Activated CD4-positive, alpha-beta memory T cell treated with anti-CD3 and anti-CD28 coated beads, Interleukin-2, amount 10 ng/mL, durations not matched to agents 7 days and 5 days (primary cell): ENCODE data around the gene CRYGS. TPM values are rescaled to one million over a fixed set of nuclear protein-coding genes. Genes with fewer than 3 reads are reported as not detected.
"Not testable (repeated sequence)": the region's sequence is repeated elsewhere in the genome, so short reads cannot be mapped to it uniquely, and the experiment has no call there.

Source experiments
- CTCF ChIA-PET: fragments of 350-600 bp; sonication (Branson Sonifier 250); formaldehyde crosslinking; loops from one replicate; lab custom pipeline; 2021; ENCODE audit warnings: antibody characterized with exemption, inconsistent platforms; lab: Charles Lee
- POLR2A ChIA-PET: fragments of 350-600 bp; sonication (Branson Sonifier 250); formaldehyde crosslinking; loops from one replicate; lab custom pipeline; 2021; ENCODE audit warnings: antibody characterized with exemption; lab: Charles Lee
- DNase-seq: peaks from one replicate; pipeline ENCODE4 v3.0.0-alpha.2; 2020
- H3K27ac Mint-ChIP-seq: one replicate; pipeline ENCODE4 v1.8.0; 2021; ENCODE audit warnings: mild to moderate bottlenecking, mixed read lengths
- H3K27me3 Mint-ChIP-seq: one replicate; pipeline ENCODE4 v1.8.0; 2021; ENCODE audit warnings: mixed read lengths
- H3K36me3 Mint-ChIP-seq: one replicate; pipeline ENCODE4 v1.8.0; 2021; ENCODE audit warnings: low read depth, mixed read lengths
- H3K4me1 Mint-ChIP-seq: one replicate; pipeline ENCODE4 v1.8.0; 2021; ENCODE audit warnings: mixed read lengths
- H3K4me3 Mint-ChIP-seq: one replicate; pipeline ENCODE4 v1.8.0; 2021; ENCODE audit warnings: mild to moderate bottlenecking, mixed read lengths
- H3K9me3 Mint-ChIP-seq: one replicate; pipeline ENCODE4 v1.8.0; 2021; ENCODE audit warnings: mixed read lengths
- total RNA-seq, 2 experiments: library from RNA; stranded (reverse); gene quantifications; one replicate each; pipeline ENCODE4 v1.2.3, GENCODE V29; 2021

CRYGS gene
- 1 to 10 TPM; 4.1 to 4.8 TPM for total RNA-seq

GRCh38 chr3:186544281-186544680 lies at the start of gene CRYGS:
TSS of gene CRYGS (minus strand) at chr3:186544380. CDS start at chr3:186544326, 54 bp downstream.
- CTCF ChIA-PET, result interaction anchor here (1.2 kb wide), 1 partner anchor 285 kb away, joined by 5 read pairs; no protein-coding TSS in a partner anchor
- H3K27ac Mint-ChIP-seq, result no peak within 1 kb of the TSS
- POLR2A ChIA-PET, result no interaction called here
- no peaks in the 10 kb centered on the region for H3K9me3 Mint-ChIP-seq
- no peak within 1 kb of the TSS for H3K4me3 Mint-ChIP-seq
- H3K27me3 Mint-ChIP-seq, result no peaks in the 10 kb centered on the region
- no peak for DNase-seq
- peaks cover 12% of the 10 kb centered on the region for H3K4me1 Mint-ChIP-seq
- peaks cover 9% of the 10 kb centered on the region for H3K36me3 Mint-ChIP-seq

GRCh38 chr3:186593862-186594261 lies 49.7 kb upstream of the CRYGS start:
- peaks cover 5% of the 10 kb centered on the region for H3K27me3 Mint-ChIP-seq
- DNase-seq, result no peak
- CTCF ChIA-PET, result interaction anchor here (5.3 kb wide), 1 partner anchor 22 kb away, joined by 38 read pairs; no protein-coding TSS in a partner anchor

GRCh38 chr3:186592682-186593081 lies 48.5 kb upstream of the CRYGS start:
- H3K4me1 Mint-ChIP-seq, result peaks cover 24% of the 10 kb centered on the region
- ChIA-PET POLR2A (no interaction called here), CTCF (interaction anchor here (5.3 kb wide), 1 partner anchor 23 kb away, joined by 38 read pairs; no protein-coding TSS in a partner anchor)
- no peaks in the 10 kb centered on the region for H3K9me3 Mint-ChIP-seq
- DNase-seq, result no peak
- H3K36me3 Mint-ChIP-seq, result no peaks in the 10 kb centered on the region
- peaks cover 2% of the 10 kb centered on the region for H3K27me3 Mint-ChIP-seq
- no peak overlapping the region for H3K27ac Mint-ChIP-seq
- H3K4me3 Mint-ChIP-seq, result no peak overlapping the region

More at GRCh38 chr3:186593862-186594261, 49.7 kb upstream of the CRYGS start:
- no peak overlapping the region for H3K27ac Mint-ChIP-seq
- H3K4me1 Mint-ChIP-seq, result peaks cover 17% of the 10 kb centered on the region
- no peak overlapping the region for H3K4me3 Mint-ChIP-seq
- POLR2A ChIA-PET, result no interaction called here
- no peaks in the 10 kb centered on the region for H3K9me3 Mint-ChIP-seq
- H3K36me3 Mint-ChIP-seq, result no peaks in the 10 kb centered on the region

GRCh38 chr3:186590580-186591295 lies 46.6 kb upstream of the CRYGS start:
- DNase-seq, result no peak
- Mint-ChIP-seq H3K4me1 (peaks cover 24% of the 10 kb centered on the region), H3K9me3 (no peaks in the 10 kb centered on the region), H3K4me3 (no peak overlapping the region), H3K36me3 (peaks cover 6% of the 10 kb centered on the region), H3K27me3 (peaks cover 2% of the 10 kb centered on the region), H3K27ac (no peak overlapping the region)
- POLR2A ChIA-PET, result interaction anchor here (0.6 to 2.7 kb wide), 5 partner anchors 21 to 193 kb away, joined by 3 to 9 read pairs (median 3); partner anchors contain the start of genes DNAJB11 and TBCCD1
- CTCF ChIA-PET, result interaction anchor here (0.9 to 5.3 kb wide), 3 partner anchors 19 to 258 kb away, joined by 3 to 38 read pairs (median 3); no protein-coding TSS in a partner anchor

- POLR2A ChIA-PET, result interaction anchor here (0.6 to 2.7 kb wide), 4 partner anchors 20 to 194 kb away, joined by 3 to 9 read pairs (median 6); partner anchors contain the start of genes DNAJB11, EIF4A2 and TBCCD1
- no peak overlapping the region for H3K27ac Mint-ChIP-seq
Measured at GRCh38 chr3:186589856-186590579, 45.8 kb upstream of the CRYGS start.

GRCh38 chr3:186589121-186589520 lies 44.9 kb upstream of the CRYGS start:
- peaks cover 2% of the 10 kb centered on the region for H3K27me3 Mint-ChIP-seq
- H3K9me3 Mint-ChIP-seq, result no peaks in the 10 kb centered on the region
- peaks cover 24% of the 10 kb centered on the region for H3K4me1 Mint-ChIP-seq
- CTCF ChIA-PET, result interaction anchor here (5.3 kb wide), 1 partner anchor 27 kb away, joined by 38 read pairs; no protein-coding TSS in a partner anchor
- POLR2A ChIA-PET, result interaction anchor here (1.5 to 2.7 kb wide), 3 partner anchors 19 to 195 kb away, joined by 5 to 9 read pairs (median 6); partner anchors contain the start of genes DNAJB11, EIF4A2 and TBCCD1
- no peak overlapping the region for H3K4me3 Mint-ChIP-seq
- no peak for DNase-seq
- H3K27ac Mint-ChIP-seq, result no peak overlapping the region
- H3K36me3 Mint-ChIP-seq, result peaks cover 22% of the 10 kb centered on the region

More at GRCh38 chr3:186589856-186590579, 45.8 kb upstream of the CRYGS start:
- no peak overlapping the region for H3K4me3 Mint-ChIP-seq
- CTCF ChIA-PET, result interaction anchor here (0.9 to 5.3 kb wide), 3 partner anchors 20 to 259 kb away, joined by 3 to 38 read pairs (median 3); no protein-coding TSS in a partner anchor
- H3K9me3 Mint-ChIP-seq, result no peaks in the 10 kb centered on the region
- DNase-seq, result no peak
- H3K27me3 Mint-ChIP-seq, result peaks cover 2% of the 10 kb centered on the region
- peaks cover 24% of the 10 kb centered on the region for H3K4me1 Mint-ChIP-seq
- H3K36me3 Mint-ChIP-seq, result peaks cover 13% of the 10 kb centered on the region

- POLR2A ChIA-PET, result interaction anchor here (1.5 to 2.7 kb wide), 3 partner anchors 18 to 195 kb away, joined by 5 to 9 read pairs (median 6); partner anchors contain the start of genes DNAJB11, EIF4A2 and TBCCD1
- peaks cover 24% of the 10 kb centered on the region for H3K4me1 Mint-ChIP-seq
- CTCF ChIA-PET, result interaction anchor here (5.3 to 8.3 kb wide), 2 partner anchors 27 kb away, joined by 38 to 53 read pairs; no protein-coding TSS in a partner anchor
Measured at GRCh38 chr3:186588632-186589031, 44.5 kb upstream of the CRYGS start.

GRCh38 chr3:186587183-186587582 lies 43.0 kb upstream of the CRYGS start:
- no peak overlapping the region for H3K27ac Mint-ChIP-seq
- no peaks in the 10 kb centered on the region for H3K9me3 Mint-ChIP-seq
- peaks cover 28% of the 10 kb centered on the region for H3K4me1 Mint-ChIP-seq
- CTCF ChIA-PET, result interaction anchor here (1.2 to 8.3 kb wide), 3 partner anchors 26 to 644 kb away, joined by 3 to 53 read pairs (median 3); partner anchors contain the start of gene AHSG
- peaks cover 38% of the 10 kb centered on the region for H3K36me3 Mint-ChIP-seq
- no peak for DNase-seq
- H3K4me3 Mint-ChIP-seq, result no peak overlapping the region
- POLR2A ChIA-PET, result interaction anchor here (0.6 to 2.3 kb wide), 4 partner anchors 8 to 197 kb away, joined by 3 to 6 read pairs (median 4); partner anchors contain the start of genes DNAJB11 and TBCCD1
- peaks cover 2% of the 10 kb centered on the region for H3K27me3 Mint-ChIP-seq

More at GRCh38 chr3:186588632-186589031, 44.5 kb upstream of the CRYGS start:
- no peaks in the 10 kb centered on the region for H3K9me3 Mint-ChIP-seq
- no peak overlapping the region for H3K27ac Mint-ChIP-seq
- peaks cover 25% of the 10 kb centered on the region for H3K36me3 Mint-ChIP-seq
- H3K4me3 Mint-ChIP-seq, result no peak overlapping the region
- no peak for DNase-seq
- H3K27me3 Mint-ChIP-seq, result peaks cover 2% of the 10 kb centered on the region

GRCh38 chr3:186586245-186586644 lies 42.1 kb upstream of the CRYGS start:
- DNase-seq, H3K27me3 Mint-ChIP-seq, H3K9me3 Mint-ChIP-seq, H3K4me3 Mint-ChIP-seq, H3K27ac Mint-ChIP-seq: not testable (repeated sequence)
- Mint-ChIP-seq H3K36me3 (peaks cover 47% of the 10 kb centered on the region), H3K4me1 (peaks cover 28% of the 10 kb centered on the region)
- POLR2A ChIA-PET, result interaction anchor here (1.3 to 4.6 kb wide), 2 partner anchors 15 to 198 kb away, joined by 4 to 27 read pairs; partner anchors contain the start of gene DNAJB11
- CTCF ChIA-PET, result interaction anchor here (1.4 to 8.3 kb wide), 2 partner anchors 30 to 643 kb away, joined by 3 to 53 read pairs; no protein-coding TSS in a partner anchor

GRCh38 chr3:186583831-186584230 lies 39.7 kb upstream of the CRYGS start:
- DNase-seq, result no peak
- no peaks in the 10 kb centered on the region for H3K27me3 Mint-ChIP-seq
- no peak overlapping the region for H3K27ac Mint-ChIP-seq
- no peak overlapping the region for H3K4me3 Mint-ChIP-seq
- ChIA-PET CTCF (interaction anchor here (0.9 to 8.3 kb wide), 4 partner anchors 28 to 529 kb away, joined by 3 to 53 read pairs (median 4); no protein-coding TSS in a partner anchor), POLR2A (interaction anchor here (1.0 to 4.6 kb wide), 4 partner anchors 12 to 199 kb away, joined by 3 to 27 read pairs (median 3); partner anchors contain the start of gene DNAJB11)
- peaks cover 60% of the 10 kb centered on the region for H3K36me3 Mint-ChIP-seq
- H3K9me3 Mint-ChIP-seq, result no peaks in the 10 kb centered on the region
- peaks cover 11% of the 10 kb centered on the region for H3K4me1 Mint-ChIP-seq

GRCh38 chr3:186582541-186582940 lies 38.4 kb upstream of the CRYGS start:
- Mint-ChIP-seq H3K4me1 (peaks cover 6% of the 10 kb centered on the region), H3K4me3 (no peak overlapping the region), H3K27me3 (no peaks in the 10 kb centered on the region), H3K27ac (no peak overlapping the region), H3K9me3 (no peaks in the 10 kb centered on the region), H3K36me3 (peaks cover 70% of the 10 kb centered on the region)
- DNase-seq, result no peak
- POLR2A ChIA-PET, result interaction anchor here (1.2 to 4.6 kb wide), 2 partner anchors 11 to 15 kb away, joined by 3 to 27 read pairs; partner anchors contain the start of gene DNAJB11
- CTCF ChIA-PET, result interaction anchor here (8.3 kb wide), 1 partner anchor 33 kb away, joined by 53 read pairs; no protein-coding TSS in a partner anchor
